ENCODE data around the gene GMPR.

DNA sequence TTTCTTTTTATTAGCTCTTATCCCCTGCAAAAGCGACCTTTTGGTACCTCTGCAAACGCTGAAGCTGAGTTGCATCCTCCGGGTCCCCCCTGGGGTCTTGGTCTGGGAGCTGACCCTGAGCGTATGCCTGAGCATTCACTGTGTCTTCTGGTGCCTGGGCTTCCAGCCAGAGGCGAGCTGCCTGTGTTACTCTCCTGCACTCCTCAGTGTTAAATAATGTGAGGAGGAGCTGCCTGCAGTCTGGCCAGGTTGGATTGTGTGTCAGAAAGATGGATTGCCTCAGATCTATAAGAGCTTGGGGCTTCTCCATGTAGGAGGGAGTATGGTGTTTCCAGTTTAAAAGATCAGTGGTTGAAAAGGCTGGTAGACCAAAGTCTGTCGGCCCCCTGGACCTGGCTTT lies 8.7 kb upstream of the GMPR start:
- TF ChIP-seq, protein P1, sequence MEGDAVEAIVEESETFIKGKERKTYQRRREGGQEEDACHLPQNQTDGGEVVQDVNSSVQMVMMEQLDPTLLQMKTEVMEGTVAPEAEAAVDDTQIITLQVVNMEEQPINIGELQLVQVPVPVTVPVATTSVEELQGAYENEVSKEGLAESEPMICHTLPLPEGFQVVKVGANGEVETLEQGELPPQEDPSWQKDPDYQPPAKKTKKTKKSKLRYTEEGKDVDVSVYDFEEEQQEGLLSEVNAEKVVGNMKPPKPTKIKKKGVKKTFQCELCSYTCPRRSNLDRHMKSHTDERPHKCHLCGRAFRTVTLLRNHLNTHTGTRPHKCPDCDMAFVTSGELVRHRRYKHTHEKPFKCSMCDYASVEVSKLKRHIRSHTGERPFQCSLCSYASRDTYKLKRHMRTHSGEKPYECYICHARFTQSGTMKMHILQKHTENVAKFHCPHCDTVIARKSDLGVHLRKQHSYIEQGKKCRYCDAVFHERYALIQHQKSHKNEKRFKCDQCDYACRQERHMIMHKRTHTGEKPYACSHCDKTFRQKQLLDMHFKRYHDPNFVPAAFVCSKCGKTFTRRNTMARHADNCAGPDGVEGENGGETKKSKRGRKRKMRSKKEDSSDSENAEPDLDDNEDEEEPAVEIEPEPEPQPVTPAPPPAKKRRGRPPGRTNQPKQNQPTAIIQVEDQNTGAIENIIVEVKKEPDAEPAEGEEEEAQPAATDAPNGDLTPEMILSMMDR (conservative IDR thresholded peaks at IDR 0.05; ENCODE audit: low read length): no peak
- no peak for TF ChIP-seq EZH2phosphoT487 (IDR thresholded peaks at IDR 0.05; ENCODE audit: borderline replicate concordance)

Measured in Loucy (cell line).